Pericardium fibroblast (primary cell): ENCODE results near the gene SERF1A. TPM values are rescaled to one million over a fixed set of nuclear protein-coding genes. Genes with fewer than 3 reads are reported as not detected.

Experiments
- total RNA-seq: library from RNA; depleted of rRNA; stranded (reverse); fragments of >200 nt; gene quantifications from 2 replicates; pipeline ENCODE4 v1.2.3, GENCODE V29; 2015

SERF1A gene
- 5.8 and 8.5 TPM in 2 replicates for total RNA-seq

DNA sequence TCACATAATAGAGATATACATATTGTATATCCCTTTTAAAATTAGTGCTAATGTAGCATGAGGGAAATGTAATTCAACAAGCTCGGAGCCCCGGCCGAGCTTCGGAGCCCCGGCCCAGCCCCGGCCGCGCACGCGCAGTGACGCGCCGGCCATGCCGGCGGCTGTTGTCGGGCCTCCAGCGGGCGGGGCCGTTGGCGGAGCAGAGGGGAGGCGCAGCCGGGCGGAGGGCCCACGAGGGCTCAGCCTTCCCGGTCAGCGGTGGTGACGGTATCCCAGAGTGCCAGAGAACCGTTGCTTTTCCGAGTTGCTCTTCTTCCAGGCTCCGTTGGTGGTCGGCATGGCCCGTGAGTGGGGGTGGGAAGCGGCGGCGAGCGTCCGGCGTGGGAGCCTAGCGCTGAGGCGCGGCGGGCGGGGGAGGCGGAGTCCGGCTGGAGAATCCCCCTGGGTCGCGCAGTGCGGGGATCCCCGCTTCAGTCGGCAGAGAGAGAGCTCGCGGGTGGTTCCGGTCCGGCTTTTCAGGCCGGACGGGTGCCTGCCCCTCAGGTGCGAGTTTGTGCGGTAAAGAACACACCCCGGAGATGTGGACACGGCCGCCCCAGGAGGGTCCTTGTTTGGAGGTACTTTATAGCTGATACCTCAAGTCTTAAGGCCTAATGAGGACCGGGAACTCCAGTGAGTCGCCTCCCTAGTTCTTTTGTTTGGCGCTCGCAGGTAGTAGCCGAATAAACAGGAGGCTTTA is at the start of gene SERF1A:
Gene SERF1A (plus strand): TSS at position 137 of the 739 bp plus-strand sequence. CDS start 201 bp downstream, at position 338.

Other genes starting within 250 kb of the SERF1A start
- 21.2 and 23.6 TPM in 2 replicates for gene SMN1, start 24.4 kb downstream of the SERF1A start, total RNA-seq
- 1.2 and 1.7 TPM in 2 replicates for gene NAIP, start 124.7 kb downstream of the SERF1A start, total RNA-seq
- gene GTF2H2, start 167.0 kb downstream of the SERF1A start, total RNA-seq, result 8.1 and 21.4 TPM in 2 replicates